HK-2 (cell line): ENCODE data around the gene HMSD.
A peak's percentile ranks its signal among the peaks of the same experiment; 100 is the strongest.
"Not testable (repeated sequence)": the region's sequence is repeated elsewhere in the genome, so short reads cannot be mapped to it uniquely, and the experiment has no call there.

Source experiments
- DNase-seq: peaks from one replicate; pipeline ENCODE4 v3.0.0-alpha.2; 2018; ENCODE audit not compliant: unreplicated experiment

The HMSD gene, protein sequence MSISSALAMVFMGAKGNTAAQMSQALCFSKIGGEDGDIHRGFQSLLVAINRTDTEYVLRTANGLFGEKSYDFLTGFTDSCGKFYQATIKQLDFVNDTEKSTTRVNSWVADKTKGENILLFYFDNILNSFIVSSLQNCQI

DNA sequence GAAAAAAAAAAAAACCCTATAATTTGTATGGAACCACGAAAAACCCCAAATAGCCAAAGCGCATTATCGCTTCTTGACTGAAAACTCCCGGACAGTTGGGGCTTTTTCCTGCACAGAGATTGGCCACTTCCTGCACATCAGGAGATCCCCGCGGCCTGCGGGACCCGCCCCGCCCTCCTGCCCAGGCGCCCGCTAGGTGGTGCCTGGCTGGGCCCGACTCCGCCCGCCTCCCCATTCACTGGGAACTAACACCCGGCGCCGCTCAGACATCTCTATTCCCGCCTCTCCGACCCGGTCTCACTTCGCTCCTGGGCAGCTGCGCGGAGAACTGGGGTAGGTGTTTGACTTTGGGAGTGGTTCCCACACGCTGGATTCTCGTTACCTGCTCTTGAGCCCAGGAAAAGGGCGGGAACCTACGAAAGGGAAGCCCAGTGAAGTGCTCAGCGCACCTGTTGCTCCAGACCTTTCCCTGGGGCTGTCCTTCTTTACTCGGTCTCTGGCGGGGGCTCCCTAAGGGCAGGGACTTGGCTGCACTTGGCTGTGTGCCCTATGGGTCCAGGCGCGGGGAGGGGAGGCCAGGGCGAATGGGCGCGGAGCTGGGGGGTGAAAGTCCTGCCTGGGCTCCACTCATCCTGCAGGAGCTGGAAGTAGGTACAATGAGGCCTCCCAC lies at the start of gene HMSD:
TSS of gene HMSD (plus strand) at position 234 of the 670 bp plus-strand sequence. CDS start 4,155 bp downstream, outside the sequence.
- DNase-seq = peak; percentile 28

DNA sequence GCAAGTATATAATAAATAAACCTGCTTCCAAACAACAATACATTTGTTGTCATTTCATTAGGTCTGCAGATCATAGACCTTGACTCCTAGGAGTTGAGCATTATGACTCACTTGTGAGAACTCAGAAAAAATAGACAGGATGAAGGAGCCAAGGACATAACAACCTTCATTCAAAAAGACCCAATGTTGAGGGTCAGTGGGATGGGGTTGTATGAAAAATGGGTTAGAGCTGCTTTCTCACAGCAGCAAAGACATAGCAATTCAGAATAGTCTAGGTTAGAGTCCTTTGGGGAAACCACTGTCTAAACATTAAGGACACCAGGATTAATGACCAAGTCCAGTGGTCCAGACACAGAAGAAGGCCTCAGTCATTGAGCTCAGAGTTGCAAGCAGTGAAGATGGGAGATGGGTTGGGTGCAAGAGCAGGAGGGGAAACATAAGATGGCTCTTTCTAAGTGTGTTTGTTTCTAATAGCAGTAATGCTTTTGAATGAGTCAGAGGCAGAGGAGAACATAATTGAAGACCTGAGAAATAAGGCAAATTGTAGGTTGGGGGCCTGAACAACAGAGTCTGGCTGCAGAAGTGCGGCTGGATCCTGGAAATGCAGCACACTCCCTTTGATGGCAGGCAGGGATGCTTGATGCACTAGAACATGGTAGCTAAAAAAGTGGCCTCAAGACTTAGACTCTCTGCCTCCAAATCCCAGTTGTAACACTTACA lies 45.1 kb upstream of the HMSD start:
- DNase-seq = no peak

DNA sequence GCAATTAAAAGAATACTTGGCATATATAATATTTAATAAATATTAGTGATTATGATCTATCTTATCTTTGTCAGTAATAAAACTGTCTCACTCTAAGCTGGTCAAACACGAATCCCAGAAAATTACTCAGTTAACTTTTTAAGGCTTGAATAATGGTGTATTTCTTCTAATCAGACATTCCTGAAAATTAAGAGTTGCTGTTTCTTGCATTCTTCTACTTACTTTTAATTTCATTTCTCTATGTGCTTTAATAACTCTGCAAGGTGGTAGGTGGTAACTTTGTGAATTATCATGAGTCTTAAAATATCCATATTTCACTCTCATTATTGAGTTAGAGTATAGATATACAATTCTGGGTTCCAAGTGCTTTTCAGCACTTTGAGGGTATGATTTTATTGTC lies 44.4 kb upstream of the HMSD start:
- DNase-seq = no peak

DNA sequence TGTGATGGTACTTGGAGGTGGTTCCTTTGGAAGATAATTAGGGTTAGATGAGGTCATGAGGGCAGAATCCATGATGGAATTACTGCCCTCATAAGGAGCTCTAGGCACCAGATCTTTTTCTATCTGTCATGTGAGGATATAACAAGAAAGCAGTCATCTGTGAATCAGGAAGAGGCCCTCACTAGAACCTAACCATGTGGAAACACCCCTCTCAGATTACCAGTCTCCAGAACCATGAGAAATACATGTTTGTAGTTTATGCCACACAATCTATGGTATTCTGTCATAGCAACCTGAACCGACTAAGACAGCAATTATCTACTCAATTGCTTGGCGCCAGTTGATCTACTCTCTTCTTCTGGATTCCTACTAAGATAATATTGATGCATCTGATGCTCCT lies 43.7 kb upstream of the HMSD start:
- DNase-seq = no peak

DNA sequence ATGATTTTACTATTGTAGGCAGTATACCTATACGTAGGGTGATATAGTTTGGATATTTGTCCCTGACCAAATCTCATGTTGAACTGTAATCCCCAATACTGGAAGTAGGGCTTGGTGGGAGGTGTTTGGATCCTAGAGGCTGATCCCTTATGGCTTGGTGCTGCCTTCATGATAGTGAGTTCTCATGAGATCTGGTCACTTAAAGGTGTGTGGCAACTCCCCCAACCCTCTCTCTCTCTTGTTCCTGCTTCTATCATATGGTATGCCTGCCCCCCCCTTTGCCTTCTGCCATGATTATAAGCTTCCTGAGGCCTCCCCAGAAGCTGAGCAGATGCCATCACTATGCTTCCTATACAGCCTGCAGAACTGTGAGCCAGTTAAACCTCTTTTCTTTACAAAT lies 43.0 kb upstream of the HMSD start:
- no peak for DNase-seq

DNA sequence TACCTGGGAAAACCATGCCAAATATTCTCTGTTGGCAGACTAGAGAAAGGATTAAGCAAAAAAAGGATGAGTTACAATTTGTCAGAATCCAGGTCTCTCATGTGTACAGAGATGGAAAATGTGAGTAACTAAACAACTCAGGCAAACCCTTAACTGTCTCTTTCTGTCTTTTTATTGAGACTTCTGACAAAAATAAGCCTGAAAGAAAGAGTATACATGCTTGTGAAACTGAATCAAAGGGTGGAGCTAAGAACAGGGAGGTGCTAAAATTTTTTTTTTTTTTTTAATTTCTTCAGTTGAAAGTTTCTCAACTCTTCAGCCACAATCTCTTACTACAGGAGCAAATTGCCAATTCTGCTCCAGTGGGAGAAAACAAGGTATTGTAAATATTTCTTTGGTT lies 41.4 kb upstream of the HMSD start, which contains the start of gene SERPINB10:
TSS of gene SERPINB10 (plus strand) at position 295 of the 400 bp plus-strand sequence. CDS start 7,553 bp downstream, outside the sequence.
- no peak for DNase-seq

DNA sequence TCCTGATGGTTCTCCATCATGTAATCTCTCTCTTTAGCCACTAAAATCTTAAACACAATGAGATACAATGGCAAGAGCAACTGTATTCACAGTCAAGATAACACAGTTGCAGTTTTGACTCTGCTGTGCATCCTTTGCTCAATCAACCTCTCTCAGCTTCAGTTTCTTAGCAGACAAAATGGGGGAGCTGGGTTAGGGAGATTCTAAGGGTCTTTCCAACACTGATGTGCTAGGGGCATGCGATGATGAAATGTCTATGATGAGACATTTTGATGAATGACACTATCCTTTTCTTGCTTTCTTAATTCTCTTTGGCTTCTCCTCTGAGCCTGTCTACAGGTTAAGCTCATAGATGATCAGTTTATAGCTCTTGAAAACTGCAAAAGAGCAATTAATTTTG lies 40.2 kb upstream of the HMSD start:
- DNase-seq = no peak

DNA sequence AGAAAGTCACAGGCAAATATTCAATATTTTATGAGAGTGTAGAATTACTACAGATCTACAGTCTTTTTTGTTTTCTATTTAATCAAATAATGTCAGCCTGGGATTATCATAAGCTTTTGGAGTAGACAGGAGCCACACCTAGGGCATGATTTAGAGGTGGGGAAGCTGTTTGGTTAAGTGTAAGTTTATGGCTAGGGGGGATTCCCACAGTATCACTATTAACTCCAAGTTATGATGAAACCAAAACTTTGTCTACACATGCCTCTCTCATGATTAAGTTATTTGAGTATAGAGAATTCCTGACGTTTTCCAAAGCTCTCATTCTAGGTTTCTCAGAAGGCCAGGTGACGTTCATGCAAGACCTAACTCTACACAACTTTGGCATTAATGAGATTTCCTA lies 39.2 kb upstream of the HMSD start:
- DNase-seq = no peak

DNA sequence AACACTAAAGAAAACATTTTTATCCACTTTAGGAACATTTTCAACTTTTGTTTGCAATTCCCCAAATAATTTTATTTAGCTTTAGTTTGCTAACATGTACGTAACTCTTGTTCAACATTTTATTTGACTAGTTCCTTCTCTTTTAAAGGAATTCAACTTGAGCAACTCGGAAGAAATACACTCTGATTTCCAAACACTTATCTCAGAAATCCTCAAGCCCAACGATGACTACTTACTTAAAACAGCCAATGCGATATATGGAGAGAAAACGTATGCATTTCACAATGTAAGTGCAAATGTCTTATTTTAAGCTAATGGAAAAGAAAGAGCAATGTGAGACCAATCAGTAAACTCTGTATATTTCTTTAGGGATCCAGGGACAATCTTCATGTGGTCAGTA lies 31.3 kb upstream of the HMSD start:
- DNase-seq = no peak

DNA sequence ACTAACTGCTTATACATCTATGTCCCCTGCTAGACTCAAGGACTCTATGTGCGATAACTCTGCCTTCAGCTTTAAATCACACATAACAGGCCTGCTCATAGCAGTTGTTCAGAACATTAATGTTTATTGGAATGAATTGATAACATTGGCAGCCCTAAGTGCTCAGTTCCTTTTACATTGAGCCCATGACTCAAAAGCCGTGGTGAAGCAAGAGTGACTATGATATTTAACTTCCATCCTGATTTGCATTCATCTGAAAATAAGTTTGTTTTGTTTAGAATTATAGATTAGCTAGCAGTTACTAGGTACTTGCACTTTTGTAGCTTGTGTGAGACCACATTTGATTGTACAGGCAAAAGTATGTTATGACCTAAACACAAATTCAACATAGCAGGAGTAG lies 27.1 kb upstream of the HMSD start:
- no peak for DNase-seq

DNA sequence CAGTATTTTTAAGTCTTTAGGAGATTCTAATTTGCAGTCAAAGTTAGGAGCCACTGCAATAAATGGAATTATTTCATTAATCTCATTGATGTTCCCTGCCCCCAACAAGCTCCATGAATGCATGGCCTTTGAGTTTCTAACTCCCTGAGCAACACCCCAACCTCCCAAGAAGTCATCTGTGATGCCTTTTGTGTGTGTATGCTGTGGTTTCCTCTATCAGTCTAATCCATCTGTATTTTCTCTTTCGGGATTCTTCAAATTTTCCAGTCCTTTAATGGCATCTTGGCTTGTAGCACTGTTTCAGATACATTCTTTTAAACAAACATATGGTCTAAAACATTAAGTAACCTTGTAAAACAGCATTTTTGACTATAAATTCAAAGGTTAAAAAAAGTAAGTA lies 24.6 kb upstream of the HMSD start:
- DNase-seq = no peak

DNA sequence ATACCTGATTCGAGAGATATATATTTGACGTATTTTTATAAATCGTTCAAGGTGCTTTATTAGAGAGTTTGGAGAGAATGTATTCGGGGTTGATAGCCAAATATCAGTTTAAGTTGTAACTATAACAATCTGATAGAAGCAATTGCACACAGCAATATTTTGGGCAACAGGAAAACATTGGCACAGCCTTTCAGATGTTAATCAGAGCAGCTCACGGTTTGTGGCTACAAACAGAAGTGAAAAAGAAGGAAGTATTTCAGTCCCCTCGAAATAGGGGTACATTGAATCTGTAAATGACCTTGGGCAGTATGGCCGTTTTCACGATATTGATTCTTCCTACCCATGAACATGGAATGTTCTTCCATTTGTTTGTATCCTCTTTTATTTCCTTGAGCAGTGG lies 20.8 kb upstream of the HMSD start:
- DNase-seq = no peak

DNA sequence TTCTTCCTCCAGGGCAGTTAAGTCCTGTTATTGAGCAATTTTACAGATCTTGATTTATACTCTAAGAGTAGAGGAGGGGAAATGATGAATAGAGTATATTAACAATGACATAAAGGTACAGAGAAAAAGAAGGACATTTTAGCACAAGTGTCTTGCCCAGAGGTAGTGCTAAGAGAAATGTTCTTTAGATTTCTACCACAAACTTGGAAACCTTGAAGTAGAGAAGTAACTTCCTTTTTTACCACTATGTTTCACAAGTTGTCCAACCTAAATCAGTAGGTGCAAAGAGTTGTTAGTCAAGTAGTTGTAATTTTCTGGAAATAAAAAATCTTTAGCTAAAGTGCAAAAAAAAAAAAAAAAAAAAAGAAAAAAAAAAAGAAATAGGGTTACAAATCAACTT lies 19.7 kb upstream of the HMSD start:
- DNase-seq = not testable (repeated sequence)

DNA sequence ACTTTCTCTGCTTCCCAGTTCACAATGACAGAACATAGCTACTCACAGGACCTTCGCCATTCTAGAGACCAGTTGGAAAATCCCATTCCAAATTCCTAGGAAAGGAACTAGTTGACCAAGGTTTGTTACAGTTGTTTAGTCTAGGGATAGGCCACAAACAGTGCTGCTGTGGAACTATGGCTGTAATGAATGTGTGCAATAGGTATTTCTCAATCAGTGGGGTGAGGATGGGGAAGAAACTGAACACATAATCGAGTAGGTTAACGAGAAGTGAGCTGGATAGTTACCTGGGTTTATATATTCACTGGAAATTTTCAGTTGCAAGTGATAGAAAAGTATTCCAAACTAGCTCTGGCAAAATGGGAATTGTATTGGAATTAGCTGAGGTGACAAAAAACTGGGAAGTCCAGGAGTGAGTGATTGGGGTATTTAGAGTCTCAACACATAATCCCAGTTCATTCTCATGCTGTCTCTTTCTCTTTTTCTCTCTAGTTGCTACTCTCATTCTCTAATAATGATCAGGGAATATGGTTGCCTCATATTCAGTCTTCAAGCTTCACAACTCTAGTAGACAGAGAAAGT lies 18.2 kb upstream of the HMSD start:
- no peak for DNase-seq

DNA sequence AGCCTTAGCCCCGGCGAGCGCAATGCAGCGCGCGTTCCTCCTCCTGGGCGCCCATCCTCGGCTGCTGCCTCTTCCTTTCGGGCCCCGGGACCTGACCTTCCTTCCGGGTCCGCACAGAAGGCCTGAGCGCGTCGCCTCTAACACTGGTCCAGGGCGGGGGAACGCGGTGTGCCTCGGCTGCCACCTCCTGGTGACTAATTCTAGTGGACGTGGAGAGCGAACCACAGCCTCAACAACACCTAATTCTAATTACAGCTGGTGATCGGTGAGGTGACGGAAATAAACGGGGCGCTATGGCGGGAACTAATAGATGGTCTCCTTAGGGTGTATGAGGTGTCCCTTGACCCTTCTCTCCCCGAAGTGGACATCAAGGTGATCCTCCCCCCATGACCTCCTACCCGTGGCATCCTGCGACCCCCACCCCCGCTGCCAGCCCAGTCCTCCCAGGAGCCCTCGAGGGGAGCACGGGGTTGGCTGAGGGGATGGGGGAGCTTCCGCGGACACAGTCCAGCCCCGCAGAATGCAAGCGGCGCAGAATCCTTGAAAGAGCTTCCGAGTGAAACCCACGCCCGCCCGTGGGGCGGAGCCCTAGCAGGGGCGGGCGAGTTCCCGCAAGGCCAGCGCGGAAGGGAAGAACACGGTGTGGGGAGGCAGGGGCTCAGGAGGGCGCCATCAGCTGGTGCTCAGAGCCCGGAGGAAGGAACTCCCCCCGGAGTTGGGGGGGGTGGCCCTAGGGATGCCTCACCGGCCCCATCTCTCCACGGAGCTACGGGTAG lies 12.8 kb upstream of the HMSD start:
- peak; percentile 71 for DNase-seq

DNA sequence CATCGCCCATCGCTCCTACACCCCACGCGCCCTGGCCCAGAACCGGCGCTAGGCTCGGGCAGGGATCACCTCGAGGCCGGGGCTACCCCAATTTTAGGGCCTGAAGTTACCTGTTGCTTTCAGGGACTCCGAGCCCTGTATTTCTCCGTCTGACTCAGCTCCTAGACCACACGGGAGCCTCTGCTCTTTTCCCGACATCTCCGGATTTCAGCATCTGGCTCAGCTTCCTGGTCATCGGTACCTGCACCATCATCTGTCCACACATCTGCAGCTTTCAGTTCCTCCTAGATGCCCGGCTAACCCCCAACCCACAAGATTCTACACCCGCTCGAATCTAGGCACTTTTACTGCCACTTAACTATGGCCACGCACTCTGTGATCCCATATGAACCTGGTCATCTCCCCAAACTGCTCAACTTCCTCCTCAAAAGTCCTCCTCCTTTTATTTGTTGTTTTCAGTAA lies 12.1 kb upstream of the HMSD start:
- DNase-seq = no peak

DNA sequence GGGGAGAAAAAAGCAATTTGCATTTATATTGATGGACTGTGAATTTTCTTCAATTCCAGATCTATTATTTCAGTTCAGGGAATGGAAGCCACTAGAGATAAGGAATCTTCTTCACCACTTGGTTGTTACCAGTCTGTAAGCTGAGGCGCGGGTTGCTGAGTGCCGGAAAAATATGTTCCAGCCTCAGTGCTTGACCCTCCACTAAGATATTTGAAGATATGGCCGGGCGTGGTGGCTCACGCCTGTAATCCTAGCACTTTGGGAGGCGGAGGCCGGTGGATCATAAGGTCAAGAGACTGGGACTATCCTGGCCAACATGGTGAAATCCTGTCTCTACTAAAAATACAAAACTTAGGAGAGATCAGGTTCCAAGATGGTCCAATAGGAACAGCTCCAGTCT lies 9.1 kb upstream of the HMSD start:
- DNase-seq = no peak

DNA sequence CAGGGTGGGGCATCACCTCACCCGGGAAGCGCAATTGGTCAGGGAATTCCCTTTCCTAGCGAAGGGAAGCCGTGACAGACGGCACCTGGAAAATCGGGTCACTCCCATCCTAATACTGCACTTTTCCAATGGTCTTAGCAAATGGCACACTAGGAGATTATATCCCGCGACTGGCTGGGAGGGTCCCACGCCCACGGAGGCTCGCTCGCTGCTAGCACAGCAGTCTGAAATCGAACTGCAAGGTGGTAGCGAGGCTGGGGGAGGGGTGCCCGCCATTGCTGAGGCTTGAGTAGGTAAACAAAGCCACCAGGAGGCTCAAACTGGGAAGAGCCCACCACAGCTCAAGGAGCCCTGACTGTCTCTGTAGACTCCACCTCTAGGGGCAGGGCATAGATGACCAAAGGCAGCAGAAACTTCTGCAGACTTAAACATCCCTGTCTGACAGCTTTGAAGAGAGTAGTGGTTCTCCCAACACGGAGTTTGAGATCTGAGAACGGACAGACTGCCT lies 8.5 kb upstream of the HMSD start:
- DNase-seq = not testable (repeated sequence)

DNA sequence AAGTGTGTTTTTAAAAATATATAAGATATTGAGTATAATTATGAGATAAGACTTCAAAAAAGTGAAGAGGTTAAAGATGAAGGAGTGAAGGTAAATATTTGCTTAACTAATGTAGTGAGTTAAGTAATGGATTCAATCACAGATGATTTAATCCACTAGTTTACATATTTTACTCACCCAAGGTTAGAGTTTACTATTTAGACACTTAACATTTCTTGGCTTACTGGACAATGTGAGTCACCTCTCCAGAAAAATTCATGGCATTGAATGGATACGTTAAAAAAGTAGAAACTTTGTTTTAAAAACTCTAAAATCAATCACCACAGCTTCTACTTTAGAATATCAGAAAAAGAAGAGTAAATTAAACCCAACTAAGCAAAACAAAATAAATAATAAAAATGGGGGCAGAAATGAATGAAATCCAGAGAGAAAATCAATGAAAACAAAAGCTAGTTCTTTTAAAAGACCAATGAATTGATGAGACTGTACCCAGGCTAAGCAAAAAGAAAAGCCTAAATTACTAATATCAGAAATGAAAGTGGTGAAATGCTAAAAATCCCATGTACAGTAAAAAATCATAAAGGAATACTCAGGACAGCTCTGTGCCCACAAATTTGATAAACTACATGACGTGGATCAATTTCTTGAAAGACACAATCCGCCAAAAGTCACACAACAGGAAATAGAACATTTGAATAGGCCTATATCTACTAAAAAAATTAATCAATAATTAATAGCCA lies 1.9 kb upstream of the HMSD start:
- DNase-seq = no peak

DNA sequence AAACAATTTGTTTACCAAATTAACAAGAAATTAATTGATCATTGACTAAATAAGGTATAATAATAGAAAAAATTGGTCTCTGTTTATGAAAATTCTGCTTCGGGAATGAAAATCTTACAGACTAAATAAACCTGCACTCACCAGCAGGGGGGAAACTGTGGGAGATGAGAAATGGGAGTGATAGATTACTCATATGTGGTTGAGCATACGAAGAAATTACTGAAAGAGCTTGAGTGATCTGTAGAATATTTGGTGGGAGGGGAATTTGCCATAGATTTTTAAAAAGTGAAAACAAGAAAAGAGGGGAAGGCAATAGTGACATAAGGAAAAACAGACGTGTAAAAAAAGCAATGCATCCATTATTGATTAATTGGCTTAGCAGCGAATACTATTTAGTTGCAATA lies 2.2 kb downstream of the HMSD start:
- no peak for DNase-seq

DNA sequence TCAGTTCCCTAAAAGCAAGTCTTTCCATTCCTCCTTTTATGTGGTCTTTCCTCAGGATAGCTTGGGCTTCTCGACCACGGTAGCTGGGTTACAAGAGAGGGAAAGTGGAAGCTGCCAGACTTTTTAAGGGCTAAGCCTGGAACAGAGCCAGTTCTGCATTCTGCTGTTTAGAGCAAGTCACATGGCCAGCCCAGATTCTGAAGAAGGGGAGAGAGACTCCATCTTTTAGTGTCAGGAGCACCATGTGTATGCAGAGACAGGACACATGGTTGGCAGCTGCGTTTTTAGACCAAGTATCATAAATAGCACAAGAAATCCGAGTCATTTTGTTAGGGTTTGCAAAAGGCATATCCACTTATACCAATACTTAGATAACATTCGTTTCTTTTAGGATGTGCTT lies 4.7 kb downstream of the HMSD start:
- DNase-seq = no peak
